TTC549 (cell line): ENCODE data around the gene SDHAF1.

ENCODE experiments used
- FAIRE-seq: peaks from 2 replicates; lab custom pipeline; 2012; peaks lifted over from hg19 to GRCh38; lab: Jason Lieb, UNC

The SDHAF1 gene

GRCh38 chr19:35986664-35987570, 8.1 kb upstream of the SDHAF1 start:
- FAIRE-seq, result no peak

- no peak for FAIRE-seq
Observed at GRCh38 chr19:35987571-35987896, 7.5 kb upstream of the SDHAF1 start.

- FAIRE-seq, result no peak
Observed at GRCh38 chr19:35988824-35989223, 6.2 kb upstream of the SDHAF1 start.

GRCh38 chr19:35990156-35990555, 4.8 kb upstream of the SDHAF1 start:
- FAIRE-seq, result no peak

- no peak for FAIRE-seq
Observed at GRCh38 chr19:35990771-35991730, 3.9 kb upstream of the SDHAF1 start.

- no peak for FAIRE-seq
Observed at GRCh38 chr19:35991731-35992450, 3.1 kb upstream of the SDHAF1 start.

- FAIRE-seq, result no peak
Observed at GRCh38 chr19:35992907-35993765, 1.9 kb upstream of the SDHAF1 start.

- no peak for FAIRE-seq
Observed at GRCh38 chr19:35993923-35994598, 927 bp upstream of the SDHAF1 start.

- FAIRE-seq, result no peak
Observed at GRCh38 chr19:35996777-35997176, 1.8 kb downstream of the SDHAF1 start.

GRCh38 chr19:36001605-36002004, 6.6 kb downstream of the SDHAF1 start:
- no peak for FAIRE-seq

GRCh38 chr19:36003284-36003683, 8.3 kb downstream of the SDHAF1 start:
- no peak for FAIRE-seq

GRCh38 chr19:36006955-36007354, 12.0 kb downstream of the SDHAF1 start:
- FAIRE-seq, result no peak

- no peak for FAIRE-seq
Observed at GRCh38 chr19:36008336-36008978, 13.5 kb downstream of the SDHAF1 start, which contains the start of gene SYNE4. TSS of gene SYNE4 (minus strand) at chr19:36008813. CDS start at chr19:36008681, 132 bp downstream.

GRCh38 chr19:36009220-36009619, 14.2 kb downstream of the SDHAF1 start:
- no peak for FAIRE-seq

- no peak for FAIRE-seq
Observed at GRCh38 chr19:36009633-36010379, 14.8 kb downstream of the SDHAF1 start.

GRCh38 chr19:36010402-36010801, 15.4 kb downstream of the SDHAF1 start:
- FAIRE-seq, result no peak

GRCh38 chr19:36013280-36014011, 18.5 kb downstream of the SDHAF1 start:
- FAIRE-seq, result no peak

GRCh38 chr19:36014012-36014924, 19.3 kb downstream of the SDHAF1 start, which contains the start of gene ALKBH6:
TSS of gene ALKBH6 (minus strand) at chr19:36014213. CDS start at chr19:36013397, 816 bp downstream.
- peak; percentile 98 for FAIRE-seq
